Fibroblast of mammary gland (primary cell): ENCODE measurements around the gene LRRC8D.

Experiments
- DNase-seq: peaks from one replicate; pipeline ENCODE4 v3.0.0-alpha.2; 2010; ENCODE audit warnings: low read depth
- H3K4me3 ChIP-seq: 2 replicates; pipeline ENCODE4 v1.5.1; 2011; ENCODE audit warnings: low read depth, mild to moderate bottlenecking, low read length, moderate library complexity; ENCODE audit not compliant: control insufficient read depth
- CTCF ChIP-seq: conservative IDR thresholded peaks from 2 replicates; pipeline ENCODE4 v1.5.1; 2011; ENCODE audit warnings: low read depth, low read length, inconsistent platforms; ENCODE audit not compliant: control insufficient read depth, insufficient read depth

Gene LRRC8D

GRCh38 chr1:89833183-89834082 lies 12.6 kb downstream of the LRRC8D start:
- no peak overlapping the region for H3K4me3 ChIP-seq
- no peak for DNase-seq
- no peak for TF ChIP-seq CTCF

GRCh38 chr1:89834083-89834704 lies 13.4 kb downstream of the LRRC8D start:
- H3K4me3 ChIP-seq: no peak overlapping the region

GRCh38 chr1:89836252-89837035 lies 15.6 kb downstream of the LRRC8D start:
- TF ChIP-seq CTCF: no peak
- H3K4me3 ChIP-seq: no peak overlapping the region
- DNase-seq: no peak

More at GRCh38 chr1:89834083-89834704, 13.4 kb downstream of the LRRC8D start:
- DNase-seq: no peak
- no peak for TF ChIP-seq CTCF

- no peak for TF ChIP-seq CTCF
- H3K4me3 ChIP-seq: no peak overlapping the region
- no peak for DNase-seq
These were observed 16.2 kb downstream of the LRRC8D start for GRCh38 chr1:89837036-89837481.

GRCh38 chr1:89837510-89837909 lies 16.7 kb downstream of the LRRC8D start:
- H3K4me3 ChIP-seq: no peak overlapping the region
- no peak for TF ChIP-seq CTCF
- DNase-seq: no peak

- no peak for DNase-seq
- TF ChIP-seq CTCF: no peak
- no peak overlapping the region for H3K4me3 ChIP-seq
These were observed 18.7 kb downstream of the LRRC8D start for GRCh38 chr1:89839516-89839915.
